GM19468 (cell line): Measurements from ENCODE around the gene FLACC1.

Experiments
- ATAC-seq: cut with Tn5 transposase; IDR thresholded peaks from one replicate; pipeline ENCODE4 v1.9.1; 2021; ENCODE audit warnings: mild to moderate bottlenecking, moderate library complexity, moderate number of reproducible peaks; ENCODE audit not compliant: unreplicated experiment; ENCODE audit errors: extremely low read depth

Gene FLACC1

DNA sequence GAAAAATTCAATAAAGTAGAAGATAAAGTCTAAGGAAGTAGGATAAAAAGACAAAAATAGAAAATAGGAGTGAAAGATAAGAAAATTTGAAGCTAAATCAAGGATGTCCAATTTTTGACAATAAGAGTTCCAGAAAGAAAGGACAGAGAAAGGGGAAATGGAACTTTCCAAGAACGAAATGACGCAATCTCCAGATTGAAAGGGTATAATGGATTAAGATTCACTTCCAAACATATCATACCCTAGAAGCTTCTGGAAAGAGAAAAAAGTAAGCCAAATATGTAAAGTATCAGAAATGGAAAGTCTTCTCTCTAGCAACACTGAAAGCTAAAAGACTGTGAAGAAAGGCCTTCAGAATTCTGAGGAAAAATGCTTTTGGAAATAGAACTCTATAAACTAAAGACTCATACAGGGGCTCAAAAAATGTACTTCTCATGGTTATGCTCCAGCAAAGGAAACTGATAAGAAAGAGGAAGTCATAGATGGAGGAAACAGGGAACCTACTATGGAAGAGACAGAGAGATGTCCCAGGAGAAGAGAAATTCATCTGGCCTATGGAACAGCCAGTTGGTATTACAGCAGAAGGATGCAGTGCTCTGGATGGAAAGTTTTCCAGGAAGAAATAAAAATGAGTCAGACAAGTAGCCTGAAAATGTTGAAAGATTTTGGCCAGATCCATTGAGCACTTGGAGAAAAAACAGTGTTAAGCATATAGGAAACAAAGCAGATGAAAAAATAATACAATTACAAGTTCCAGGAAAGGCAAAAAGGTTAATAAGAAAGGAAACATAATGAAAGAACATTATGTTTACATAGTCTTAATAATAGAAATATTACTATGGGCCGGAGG is 76.7 kb downstream of the FLACC1 start:
- no peak for ATAC-seq

DNA sequence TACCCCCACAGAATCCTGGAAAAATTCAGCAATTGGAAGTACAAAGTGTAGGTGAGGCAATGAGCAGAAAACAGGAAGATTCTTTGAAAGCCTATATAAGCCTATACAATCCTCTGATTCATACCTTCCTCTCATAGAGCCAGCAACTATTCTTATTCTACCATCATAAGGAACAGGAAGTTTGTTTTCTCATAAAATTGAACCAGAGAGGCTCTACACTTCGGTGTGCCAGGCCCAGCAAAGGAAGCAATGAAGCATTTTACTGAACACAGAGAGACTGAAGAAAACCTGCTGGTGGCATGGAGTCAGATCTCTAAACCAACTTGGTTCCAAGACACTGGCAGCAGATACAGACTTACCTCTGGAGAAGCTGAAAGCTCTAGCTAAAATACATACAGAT is 78.1 kb downstream of the FLACC1 start:
- ATAC-seq = no peak

DNA sequence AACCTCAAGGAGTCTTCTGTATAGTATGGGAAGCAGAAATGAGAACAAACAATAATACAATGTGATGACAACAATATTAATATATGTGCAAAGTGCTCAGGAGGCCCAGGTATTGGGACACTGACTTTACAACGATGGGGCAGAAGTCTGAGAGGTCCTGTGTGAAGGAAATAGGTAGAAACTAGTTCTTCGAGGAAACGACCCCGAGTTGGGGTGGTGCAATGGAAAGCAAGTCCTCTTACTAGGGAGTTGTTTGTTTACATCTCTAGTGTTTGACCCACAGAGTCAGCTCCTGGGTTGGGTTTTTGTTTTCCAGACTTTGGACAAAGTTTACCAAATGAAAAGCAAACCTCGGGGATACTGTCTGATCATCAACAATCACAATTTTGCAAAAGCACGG is 80.6 kb downstream of the FLACC1 start:
- ATAC-seq = no peak

DNA sequence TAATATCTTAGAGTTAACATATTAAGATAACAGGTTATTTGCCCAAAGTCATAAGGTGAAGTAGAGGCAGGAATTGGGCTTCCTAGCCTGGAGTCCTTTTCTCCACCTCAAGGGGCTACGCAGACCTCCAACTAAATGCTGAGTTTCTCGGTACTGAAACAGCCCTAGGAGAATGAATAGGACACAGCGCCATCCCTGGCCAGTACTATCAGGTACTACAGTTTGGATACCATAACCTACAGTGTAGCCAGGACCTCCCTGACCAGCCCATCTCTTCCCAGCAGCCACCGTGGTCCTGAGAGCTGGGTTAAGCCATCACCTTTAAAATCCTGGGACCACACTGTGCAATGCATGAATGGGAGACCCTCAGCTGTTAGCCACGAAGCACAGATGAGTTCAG is 81.2 kb downstream of the FLACC1 start:
- no peak for ATAC-seq

DNA sequence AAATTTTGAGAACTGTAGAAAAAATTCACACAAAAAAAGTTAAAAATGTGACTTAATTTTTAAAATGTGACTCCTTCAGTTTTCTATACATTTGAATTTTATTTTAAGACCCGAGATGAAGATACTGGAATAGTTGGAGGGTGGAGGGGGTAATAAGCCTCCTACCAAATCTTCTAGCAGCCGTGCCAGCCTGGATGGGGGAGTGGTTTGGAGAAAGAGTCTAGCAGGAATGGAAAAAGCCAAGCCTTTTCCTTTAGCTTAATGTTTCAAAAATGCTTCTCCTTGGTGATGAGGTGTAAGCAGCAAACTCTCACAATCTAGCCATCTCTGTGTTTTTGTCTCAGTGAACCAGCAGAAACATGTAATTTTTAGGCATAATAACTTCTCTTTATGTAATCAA is 82.1 kb downstream of the FLACC1 start:
- ATAC-seq = no peak

DNA sequence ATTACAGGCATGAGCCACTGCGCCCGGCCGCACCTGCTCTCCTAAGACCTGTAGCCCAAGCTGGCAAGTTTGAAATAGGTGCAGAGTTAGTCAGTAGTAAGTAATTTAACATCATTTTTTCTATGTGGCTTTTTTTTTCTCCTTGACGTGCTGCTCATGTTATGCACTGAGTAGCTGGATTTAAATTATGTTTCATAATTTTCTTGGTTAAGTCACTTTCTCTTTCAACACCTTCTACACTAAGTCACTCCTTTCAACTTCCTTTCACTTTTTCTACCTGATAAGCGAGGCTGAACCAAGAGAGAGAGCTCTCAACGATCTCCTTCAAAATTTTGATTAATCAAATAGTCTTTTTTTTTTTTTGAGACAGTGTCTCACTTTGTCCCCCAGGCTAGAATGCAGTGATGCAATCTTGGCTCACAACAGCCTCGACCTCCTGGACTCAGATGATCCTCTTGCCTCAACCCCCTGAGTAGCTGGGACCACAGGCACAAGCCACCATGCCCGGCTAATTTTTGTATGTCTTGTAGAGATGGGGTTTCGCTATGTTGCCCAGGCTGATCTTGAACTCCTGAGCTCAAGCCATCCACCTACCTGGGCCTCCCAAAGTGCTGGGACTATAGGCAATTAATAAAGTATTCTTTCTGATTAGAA is 83.7 kb downstream of the FLACC1 start:
- no peak for ATAC-seq

DNA sequence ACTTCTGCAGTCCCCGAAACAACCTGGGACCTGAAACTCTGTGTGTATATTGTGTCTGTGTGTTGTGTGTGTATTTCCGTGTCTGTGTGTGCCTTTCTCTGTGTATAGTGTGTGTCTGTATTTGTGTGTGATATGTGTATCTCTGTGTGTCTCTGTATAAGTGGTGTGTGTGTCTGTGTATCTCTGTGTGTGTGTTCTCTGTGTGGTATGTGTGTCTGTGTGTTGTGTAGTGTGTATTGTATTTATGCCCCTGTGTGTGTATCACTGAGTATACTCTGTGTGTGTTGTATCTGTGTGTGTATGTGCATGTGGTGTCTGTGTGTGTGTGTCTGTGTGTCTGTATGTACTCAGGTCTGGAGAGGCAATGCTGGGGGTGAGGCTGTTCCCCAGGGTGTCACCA is 85.2 kb downstream of the FLACC1 start:
- no peak for ATAC-seq

DNA sequence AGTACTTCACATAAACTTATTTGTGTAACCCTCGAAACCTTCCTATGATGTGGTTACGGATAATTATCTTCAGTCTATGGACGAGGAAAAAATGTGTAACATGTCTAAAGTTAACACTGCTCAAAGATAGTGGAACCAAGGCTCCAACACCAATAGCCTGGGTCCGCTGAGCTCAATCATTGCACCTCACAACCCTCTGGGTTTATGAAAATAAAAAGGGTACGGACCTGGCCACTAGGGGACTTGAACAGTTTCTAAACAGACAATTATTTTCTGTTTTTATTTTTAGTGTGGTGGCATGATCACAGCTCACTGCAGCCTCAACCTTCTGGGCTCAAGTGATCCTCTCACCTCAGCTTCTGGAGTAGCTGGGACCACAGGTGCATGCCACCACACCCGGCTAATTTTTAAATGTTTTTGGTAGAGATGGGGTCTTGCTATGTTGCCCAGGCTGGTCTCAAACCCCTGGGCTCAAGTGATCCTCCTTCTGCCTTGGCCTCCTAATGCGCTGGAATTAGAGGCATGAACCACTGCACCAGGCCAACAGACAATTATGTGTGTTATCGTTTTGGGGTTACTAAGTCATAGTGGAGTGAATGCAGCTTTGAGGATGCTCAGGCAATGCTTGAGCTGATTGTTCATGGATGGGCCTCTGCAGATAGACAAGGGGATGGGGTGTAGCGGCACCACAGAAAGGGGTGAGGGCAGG is 86.7 kb downstream of the FLACC1 start:
- no peak for ATAC-seq

DNA sequence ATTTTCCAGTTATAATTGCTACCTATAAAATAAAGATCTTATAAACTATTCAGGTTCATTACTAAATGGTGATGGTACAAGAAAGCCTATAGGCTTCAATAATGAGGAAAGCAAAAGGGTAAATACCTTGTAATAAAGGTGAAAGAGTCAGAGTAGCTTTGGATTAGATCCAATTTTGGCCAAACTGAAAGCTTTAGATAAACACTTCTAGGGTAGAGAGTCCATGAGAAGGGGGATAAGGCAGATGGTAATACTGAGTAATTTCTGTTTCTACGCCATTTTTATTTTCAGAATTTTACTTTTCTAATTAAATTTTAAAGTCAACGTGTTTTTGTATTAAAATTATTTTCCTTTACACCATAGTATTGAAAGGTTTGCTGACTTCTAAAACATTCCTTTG is 87.4 kb downstream of the FLACC1 start:
- no peak for ATAC-seq

DNA sequence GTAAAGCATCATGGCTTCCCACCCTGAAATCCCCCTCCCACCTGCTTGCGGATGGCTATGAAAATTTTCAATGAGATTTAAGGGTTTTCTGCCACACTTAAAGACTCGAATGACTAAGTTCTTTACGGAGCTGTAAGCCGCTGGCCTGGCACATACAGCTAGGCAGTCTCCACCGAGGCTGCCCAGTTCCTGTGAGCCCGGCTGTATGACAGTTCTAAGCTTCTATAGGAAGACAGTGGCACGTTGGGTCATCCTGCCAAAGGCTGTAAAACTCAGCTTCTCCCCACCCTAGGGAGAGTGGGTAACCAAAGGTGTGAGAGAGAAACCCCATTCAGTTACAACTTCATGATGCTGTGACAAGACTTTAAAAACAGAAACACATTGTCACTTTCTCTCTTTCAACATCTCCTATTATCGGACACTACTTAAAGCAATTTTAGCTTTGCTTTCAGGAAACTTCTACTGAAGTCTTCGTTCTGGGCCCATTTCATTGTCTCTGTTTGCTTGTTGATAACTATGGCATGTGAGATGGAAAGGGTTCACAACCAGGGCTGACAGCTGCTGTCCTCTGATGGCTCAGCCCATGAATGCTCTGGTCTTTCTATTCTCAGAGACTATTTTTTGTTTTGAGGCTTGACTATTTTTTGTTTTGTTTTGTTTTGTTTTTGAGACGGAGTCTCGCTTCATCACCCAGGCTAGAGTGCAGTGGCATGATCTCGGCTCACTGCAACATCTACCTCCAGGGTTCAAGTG is 89.7 kb downstream of the FLACC1 start:
- ATAC-seq = no peak

DNA sequence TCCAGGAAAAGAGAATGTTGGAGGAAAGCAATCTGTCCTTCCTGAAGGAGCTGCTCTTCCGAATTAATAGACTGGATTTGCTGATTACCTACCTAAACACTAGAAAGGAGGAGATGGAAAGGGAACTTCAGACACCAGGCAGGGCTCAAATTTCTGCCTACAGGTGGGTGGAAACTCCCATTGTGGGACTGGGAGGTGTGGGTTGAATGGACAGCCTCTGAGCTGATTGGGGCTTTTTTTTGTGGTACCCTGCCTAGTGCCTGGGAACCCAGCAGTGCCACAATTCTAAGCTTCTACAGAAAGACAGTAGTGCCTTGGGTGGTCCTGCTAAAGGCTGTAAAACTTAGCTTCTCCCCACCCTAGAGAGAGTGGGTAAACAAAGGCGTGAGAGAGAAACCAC is 90.5 kb downstream of the FLACC1 start:
- no peak for ATAC-seq

DNA sequence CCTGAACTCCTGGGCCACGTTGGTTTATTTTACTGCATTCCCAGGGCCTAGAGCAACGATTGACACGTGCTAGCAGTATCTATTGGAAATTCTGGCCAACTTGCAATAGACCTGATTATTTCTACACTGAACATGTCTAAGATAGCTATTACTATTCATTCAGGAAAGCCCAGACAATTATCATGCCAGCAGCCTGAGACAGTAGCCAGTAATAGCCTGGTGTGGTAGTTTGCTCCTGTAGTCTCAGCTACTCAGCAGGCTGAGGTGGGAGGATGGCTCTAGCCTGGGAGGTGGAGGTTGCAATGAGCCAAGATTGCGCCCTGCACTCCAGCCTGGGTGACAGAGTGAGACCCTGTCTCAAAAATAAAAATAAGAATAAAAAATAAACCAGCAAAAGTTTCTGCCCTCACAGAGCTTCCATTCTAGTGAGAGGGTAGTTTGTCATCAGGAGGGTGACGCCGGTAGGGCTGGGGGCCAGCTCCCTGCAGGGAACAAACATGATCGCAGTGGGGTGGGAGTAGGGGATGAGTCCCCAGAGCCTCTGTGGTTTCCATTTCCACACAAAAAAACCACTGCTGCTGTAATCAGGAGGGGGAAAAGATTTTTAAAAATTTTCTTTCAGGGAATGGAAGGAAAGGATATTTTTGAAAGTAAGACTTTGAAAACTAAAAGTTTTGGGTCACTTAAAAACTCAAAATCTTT is 92.5 kb downstream of the FLACC1 start:
- ATAC-seq = no peak

DNA sequence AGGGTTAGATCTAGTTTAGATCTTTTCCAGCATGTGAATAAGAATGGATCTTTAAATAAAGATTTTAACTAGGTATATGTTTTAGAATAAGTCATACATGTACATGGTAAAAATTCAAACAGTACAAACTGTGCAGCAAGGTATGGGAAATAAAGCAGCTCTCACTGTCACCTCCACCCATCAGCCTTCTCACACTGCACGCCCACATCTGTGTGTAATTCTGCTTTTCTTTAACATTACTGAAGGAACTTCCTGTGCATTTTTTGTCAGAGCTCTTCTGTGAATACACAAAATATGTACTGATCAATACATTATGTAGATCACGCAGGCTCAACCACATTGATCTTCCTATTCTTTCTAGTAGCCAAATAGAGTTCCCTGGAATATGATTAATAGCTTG is 93.4 kb downstream of the FLACC1 start:
- ATAC-seq = no peak

DNA sequence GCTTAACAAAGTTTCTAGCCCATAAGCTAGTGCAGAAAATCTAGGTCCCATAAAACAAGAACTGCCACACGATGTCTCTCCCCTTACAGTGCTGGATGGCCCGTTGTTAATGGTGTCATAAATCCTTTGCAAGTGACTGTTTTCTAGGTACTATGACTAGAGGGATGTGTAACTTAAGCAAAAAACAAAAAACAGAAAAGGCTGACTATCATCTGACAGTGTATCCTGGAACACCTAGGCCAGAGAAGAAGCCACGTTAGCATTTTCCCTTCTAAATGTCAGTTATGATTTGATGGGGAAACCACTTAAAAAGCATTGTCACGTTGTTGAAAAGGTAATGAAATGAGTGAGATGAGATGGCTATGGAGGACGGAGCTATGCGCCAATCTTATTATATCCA is 94.4 kb downstream of the FLACC1 start:
- no peak for ATAC-seq

DNA sequence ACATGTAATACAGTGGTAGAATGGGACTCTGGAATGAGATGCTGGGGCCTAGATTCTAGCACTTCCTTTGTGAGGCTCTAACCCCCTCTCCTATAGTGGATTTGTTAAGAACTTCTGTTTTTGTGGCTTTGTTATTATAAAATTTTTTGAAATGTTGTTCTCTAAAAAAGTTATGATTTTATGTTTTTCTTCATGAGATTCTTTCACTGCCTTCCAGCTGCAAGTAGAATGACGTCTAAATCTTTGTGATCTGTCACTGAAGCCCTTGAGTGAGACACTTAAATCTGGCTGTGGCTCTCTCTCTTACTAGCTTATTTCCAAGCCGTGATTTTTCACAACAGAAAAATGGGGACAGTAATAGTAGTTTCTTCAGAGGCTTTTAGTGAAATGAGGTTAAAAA is 95.2 kb downstream of the FLACC1 start:
- no peak for ATAC-seq

DNA sequence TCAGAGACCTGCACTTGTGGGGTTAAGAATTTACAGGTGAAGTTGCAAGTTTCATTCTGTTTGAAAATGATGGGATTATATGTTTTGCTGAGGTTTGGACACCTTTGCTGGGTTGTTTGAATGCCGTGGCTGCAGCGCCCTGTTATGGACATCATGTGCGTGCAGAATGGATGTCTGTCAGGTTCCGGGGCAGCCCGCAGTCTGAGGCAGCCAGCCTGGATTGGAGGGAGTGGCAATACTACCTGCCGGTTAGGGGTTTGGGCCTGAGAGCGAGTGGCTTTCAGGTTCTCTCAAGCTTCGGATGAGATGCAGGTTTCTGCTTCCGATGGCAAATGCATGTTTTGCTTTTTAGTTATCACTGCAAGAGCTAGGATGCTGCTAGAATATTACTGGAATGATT is 95.7 kb downstream of the FLACC1 start:
- ATAC-seq = no peak

DNA sequence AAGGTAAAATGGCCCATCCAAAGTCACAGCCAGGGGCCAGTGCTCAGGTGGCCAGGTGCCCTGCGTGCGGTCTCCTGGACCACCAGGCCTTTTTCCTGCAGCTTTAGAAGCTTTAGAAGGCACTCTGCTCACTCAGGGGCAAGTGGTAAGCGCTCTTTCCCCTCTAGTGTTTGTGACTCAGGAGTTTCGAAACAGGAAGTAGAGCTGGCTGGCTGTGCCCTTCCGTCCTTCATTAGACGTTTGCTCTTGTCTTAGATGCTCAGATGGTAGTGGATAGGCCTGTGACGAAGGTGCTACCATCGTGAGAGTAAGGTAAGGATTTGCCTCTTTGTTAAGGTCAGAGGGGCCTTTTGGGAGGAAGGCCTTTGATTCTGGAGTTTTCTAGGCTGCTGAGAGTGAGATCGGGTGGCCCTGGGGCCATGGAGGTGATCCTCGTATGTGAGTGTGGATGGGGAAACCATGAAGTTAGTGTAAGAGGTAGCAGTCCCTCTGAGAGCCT is 96.8 kb downstream of the FLACC1 start, which contains the start of gene CASP8:
Gene CASP8, plus strand, starts transcription at position 235 of the 499 bp plus-strand sequence. CDS start 5,951 bp downstream, outside the sequence.
- no peak for ATAC-seq

DNA sequence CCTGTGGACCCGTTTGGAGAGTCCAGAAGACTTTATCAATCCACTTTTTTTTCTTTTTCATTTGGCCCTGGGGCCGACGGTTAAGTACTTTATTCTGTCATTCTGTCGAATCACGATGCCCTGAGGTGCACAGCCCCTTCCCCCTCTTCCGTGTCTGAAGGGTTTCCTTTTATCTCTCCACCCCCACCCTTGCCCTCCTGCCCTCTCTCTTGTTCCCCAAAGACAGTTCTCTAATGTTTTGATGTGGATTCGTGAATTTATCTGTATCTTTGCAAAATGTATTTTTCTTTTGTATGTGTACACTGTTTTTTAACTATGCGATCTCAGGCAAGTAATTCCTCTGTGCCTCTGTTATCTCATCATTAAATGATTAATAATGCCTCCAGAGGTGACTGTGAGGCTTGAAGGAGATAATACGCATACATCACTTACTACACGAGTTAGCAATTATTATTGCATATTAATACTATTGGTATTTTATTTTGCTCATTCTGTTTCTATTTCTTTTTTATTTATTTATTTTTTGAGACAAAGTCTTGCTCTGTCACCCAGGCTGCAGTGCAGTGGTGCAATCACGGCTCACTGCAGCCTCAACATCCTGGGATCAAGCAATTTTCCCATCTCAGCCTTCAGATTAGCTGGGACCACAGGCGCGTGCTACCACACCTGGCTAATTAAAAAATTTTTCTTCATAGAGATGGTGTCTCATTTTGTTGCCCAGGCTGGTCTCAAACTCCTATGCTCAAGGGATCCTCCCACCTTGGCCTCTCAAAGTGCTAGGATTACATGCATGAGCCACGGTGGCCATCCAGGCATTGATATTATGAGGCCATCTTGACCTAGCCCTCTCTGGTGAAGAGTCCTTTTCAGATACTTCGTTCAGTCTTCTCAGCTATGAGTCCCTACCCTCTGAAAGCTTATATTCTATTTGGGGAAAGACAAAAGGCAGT is 98.2 kb downstream of the FLACC1 start:
- no peak for ATAC-seq
